ENCODE measurements around the gene CEP104.

Gene CEP104

DNA sequence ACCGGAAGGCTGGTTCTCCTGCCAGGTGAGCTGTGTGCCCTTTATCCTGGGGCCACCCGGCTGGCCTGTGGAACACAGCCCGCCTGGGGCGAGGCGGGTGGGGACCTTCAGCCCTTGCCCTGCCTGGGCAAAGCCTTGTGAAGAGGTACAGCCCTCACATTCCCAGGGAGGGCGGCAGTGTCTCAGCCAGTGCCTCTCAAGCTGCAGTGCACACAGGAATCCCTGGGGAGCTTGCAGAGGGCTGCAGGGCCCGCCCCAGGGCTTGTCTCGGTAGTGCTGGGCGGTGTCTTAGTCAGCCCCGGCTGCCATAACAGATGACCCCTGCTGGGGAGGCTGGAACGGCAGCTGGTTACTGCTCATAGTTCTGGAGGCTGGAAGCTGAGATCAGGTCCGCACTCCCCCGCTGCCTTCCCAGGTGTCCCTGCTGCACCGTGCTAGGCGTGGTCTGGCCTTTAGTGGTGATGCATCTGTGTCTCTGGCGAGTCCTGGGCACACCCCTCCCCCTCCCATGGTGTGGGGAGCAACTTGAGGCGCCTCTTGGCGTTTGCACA is 12.8 kb upstream of the CEP104 start:
- H3K4me3 ChIP-seq (ENCODE audit: low read depth, low read length) = no peak overlapping the region
- TF ChIP-seq, protein P1, sequence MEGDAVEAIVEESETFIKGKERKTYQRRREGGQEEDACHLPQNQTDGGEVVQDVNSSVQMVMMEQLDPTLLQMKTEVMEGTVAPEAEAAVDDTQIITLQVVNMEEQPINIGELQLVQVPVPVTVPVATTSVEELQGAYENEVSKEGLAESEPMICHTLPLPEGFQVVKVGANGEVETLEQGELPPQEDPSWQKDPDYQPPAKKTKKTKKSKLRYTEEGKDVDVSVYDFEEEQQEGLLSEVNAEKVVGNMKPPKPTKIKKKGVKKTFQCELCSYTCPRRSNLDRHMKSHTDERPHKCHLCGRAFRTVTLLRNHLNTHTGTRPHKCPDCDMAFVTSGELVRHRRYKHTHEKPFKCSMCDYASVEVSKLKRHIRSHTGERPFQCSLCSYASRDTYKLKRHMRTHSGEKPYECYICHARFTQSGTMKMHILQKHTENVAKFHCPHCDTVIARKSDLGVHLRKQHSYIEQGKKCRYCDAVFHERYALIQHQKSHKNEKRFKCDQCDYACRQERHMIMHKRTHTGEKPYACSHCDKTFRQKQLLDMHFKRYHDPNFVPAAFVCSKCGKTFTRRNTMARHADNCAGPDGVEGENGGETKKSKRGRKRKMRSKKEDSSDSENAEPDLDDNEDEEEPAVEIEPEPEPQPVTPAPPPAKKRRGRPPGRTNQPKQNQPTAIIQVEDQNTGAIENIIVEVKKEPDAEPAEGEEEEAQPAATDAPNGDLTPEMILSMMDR (IDR thresholded peaks at IDR 0.05; ENCODE audit: control insufficient read depth, extremely low read depth, insufficient read depth) = no peak
- no peak for DNase-seq (ENCODE audit: low read depth)

DNA sequence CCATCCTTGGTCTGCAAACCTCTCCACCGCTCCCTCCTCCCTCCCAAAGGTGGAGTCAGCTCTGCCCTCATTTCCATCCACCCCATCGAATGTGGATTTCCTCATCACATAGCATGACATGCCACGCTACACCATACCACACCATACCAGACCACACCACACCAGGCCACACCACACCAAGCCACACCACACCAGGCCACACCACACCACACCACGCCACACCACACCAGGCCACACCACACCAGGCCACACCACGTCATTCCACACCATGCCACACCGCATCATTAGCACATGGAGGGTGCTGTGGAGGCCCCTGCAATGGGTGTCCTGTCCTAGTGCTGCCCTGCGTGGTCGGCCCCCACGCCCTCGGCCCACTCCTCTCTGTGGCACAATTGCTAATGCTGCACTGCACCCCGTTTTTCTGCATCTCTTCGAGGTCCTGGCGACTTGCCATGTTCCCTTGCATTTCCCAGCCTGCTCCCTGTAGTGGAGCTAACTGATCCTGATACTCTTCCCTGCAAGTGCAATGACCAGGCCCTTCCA is 11.5 kb upstream of the CEP104 start:
- H3K4me3 ChIP-seq (ENCODE audit: low read depth, low read length) = no peak overlapping the region
- TF ChIP-seq, protein P1 (IDR thresholded peaks at IDR 0.05; ENCODE audit: control insufficient read depth, extremely low read depth, insufficient read depth) = no peak
- no peak for DNase-seq (ENCODE audit: low read depth)

DNA sequence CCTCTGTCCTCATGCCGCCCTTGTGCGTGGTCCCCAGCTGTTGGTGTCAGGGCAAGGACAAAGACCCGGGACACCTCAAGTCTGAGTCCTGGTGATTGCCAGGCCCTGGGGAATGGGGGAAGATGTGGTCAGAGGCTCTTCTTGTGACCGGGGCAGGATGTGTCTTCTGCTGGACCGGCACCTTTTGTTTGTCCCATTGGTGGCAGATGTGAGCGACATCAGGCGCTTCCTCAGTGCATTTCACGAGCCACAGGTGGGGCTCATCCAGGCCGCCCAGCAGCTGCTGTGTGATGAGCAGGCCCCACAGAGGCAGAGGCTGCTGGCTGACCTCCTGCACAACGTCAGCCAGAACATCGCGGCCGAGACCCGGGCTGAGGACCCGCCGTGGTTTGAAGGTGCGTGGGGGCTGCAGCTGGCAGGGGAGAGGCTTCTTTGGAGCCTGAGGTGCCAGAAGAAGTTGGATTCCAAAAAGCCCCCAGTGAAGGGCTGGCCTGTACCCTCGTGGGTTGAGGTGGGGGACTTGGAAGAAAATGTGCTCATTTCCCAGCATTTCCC is 8.7 kb upstream of the CEP104 start:
- TF ChIP-seq, protein P1 (IDR thresholded peaks at IDR 0.05; ENCODE audit: control insufficient read depth, extremely low read depth, insufficient read depth) = no peak
- H3K4me3 ChIP-seq (ENCODE audit: low read depth, low read length) = no peak overlapping the region
- no peak for DNase-seq (ENCODE audit: low read depth)

DNA sequence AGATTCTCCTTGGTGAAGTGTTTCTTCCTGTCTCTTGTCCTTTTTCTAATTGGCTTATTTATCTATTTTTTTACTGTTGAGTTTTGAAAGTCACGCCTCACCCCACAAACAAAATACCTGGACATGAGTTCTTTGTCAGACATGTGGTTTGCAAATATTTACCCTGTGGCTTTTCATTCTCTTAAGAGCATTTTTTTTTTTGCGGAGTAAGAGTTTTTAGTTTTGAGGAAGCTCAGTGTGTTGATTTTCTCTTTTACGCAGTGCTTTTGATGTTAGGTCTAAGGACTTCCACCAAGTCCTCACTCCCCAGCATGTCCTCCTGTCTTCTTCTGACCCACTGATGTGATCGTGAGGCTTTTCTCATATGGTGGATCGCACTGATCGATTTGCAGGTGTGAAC is 7.9 kb upstream of the CEP104 start:
- TF ChIP-seq, protein P1 (IDR thresholded peaks at IDR 0.05; ENCODE audit: control insufficient read depth, extremely low read depth, insufficient read depth) = no peak
- DNase-seq (ENCODE audit: low read depth) = no peak
- no peak overlapping the region for H3K4me3 ChIP-seq (ENCODE audit: low read depth, low read length)

DNA sequence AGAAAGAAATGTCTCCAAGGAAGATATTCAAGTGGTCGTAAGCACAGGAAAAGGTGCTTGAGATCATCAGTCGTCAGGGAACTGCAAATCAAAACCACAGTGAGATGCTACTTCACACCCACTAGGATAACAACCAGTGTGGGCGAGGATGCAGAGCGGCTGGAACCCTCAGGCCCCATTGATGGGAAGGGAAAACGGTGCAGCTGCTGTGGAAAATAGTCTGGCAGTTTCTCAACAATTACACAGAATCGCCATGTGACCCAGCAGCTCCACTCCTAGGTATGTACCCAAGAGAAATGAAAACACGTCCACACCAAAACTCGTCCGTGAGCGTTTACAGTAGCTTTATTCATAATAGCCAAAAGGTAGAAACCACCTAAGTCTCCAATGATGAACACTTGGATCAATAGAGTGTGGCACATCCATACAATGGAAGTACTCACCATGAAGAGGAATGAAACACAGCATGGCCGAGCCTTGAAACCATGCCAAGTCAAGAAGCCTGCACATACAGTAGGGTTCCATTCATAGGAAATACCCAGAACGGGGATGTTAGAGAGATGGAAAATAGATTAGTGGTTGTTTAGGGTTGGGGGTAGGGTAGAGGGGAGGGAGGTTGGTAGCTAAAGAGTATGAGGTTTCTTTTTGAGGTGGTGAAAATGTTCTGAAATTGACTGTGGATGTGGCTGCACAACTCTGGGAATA is 6.4 kb upstream of the CEP104 start:
- no peak for DNase-seq (ENCODE audit: low read depth)
- H3K4me3 ChIP-seq (ENCODE audit: low read depth, low read length) = no peak overlapping the region
- TF ChIP-seq, protein P1 (IDR thresholded peaks at IDR 0.05; ENCODE audit: control insufficient read depth, extremely low read depth, insufficient read depth) = no peak

DNA sequence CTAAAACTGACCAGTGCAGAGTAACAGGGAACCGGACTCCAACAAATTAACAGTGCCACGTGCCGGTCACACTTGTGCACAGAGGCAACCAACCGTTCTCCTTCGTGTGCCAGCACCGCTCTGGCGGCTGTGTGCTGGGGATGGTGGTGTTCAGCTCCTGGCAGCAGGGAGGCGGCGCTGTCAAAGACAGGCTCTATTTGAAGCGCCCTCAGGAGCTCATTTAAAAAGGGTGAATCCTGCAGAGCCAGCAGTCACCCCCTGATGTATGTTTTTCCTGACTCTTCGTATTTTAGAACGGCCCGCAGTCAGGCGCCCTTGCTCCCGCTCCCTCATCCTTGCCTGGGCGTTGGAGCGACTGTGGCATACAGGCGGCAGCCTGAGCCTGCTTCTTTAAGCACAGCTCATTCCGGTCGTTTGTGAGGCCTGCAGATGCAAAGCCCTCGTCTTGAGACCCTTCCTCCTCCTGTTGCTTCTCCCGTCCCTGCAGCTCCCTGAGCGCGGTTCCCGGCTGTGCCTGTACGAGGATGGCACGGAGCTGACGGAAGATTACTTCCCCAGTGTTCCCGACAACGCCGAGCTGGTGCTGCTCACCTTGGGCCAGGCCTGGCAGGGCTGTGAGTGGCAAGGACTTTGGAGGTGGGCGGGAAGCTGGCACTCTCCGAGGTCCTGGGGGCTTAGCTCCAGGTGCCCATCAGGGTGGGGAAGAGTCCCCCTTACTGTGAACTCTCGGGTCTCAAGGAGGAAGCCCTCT is 1.4 kb upstream of the CEP104 start:
- TF ChIP-seq, protein P1 (IDR thresholded peaks at IDR 0.05; ENCODE audit: control insufficient read depth, extremely low read depth, insufficient read depth) = peak; percentile 20; the same call in 1 of the 2 replicates
- DNase-seq (ENCODE audit: low read depth) = peak; percentile 21
- H3K4me3 ChIP-seq (ENCODE audit: low read depth, low read length) = peak overlapping the region; percentile 94

All from LNCaP clone FGC (cell line).